Endothelial cell of umbilical vein (primary cell): Measurements from ENCODE around the gene PPFIBP2. TPM values are rescaled to one million over a fixed set of nuclear protein-coding genes. Genes with fewer than 3 reads are reported as not detected.

ENCODE experiments used
- BruUV-seq: library from RNA; stranded (reverse); fragments of 400-500 nt; replicated peaks from 2 replicates; lab custom pipeline; 2021; lab: Mats Ljungman, UMichigan
- CTCF ChIA-PET: fragments of 300-600, 350-600 bp; sonication (Branson Sonifier 250); formaldehyde crosslinking; loops from one replicate; lab custom pipeline; 2021; ENCODE audit warnings: antibody characterized with exemption, inconsistent platforms; lab: Charles Lee
- POLR2A ChIA-PET: fragments of 300-600, 350-600 bp; sonication (Branson Sonifier 250); formaldehyde crosslinking; loops from one replicate; lab custom pipeline; 2021; ENCODE audit warnings: antibody characterized with exemption, inconsistent platforms; lab: Charles Lee
- DNase-seq: peaks from one replicate; pipeline ENCODE4 v3.0.0-alpha.2; 2011; ENCODE audit warnings: low read depth, low spot score
- FAIRE-seq: peaks from 2 replicates; lab custom pipeline; 2011; peaks lifted over from hg19 to GRCh38; lab: Jason Lieb, UNC
- H2AFZ ChIP-seq: 2 replicates; pipeline ENCODE4 v1.6.0; 2012; ENCODE audit warnings: low read depth, low read length, control low read depth, inconsistent platforms
- H3K27ac ChIP-seq: 2 replicates; pipeline ENCODE4 v1.5.1; 2011; ENCODE audit warnings: low read depth, mild to moderate bottlenecking, control low read depth, low read length, moderate library complexity; ENCODE audit not compliant: insufficient read depth
- H3K27me3 ChIP-seq, 2 experiments: 2 replicates each; pipeline versions ENCODE4 v1.6.0 to v1.6.1; 2011; ENCODE audit warnings: low read length in 2 of 2, mixed read lengths in 1 of 2; ENCODE audit not compliant: control insufficient read depth in 2 of 2, insufficient read depth in 2 of 2
- H3K36me3 ChIP-seq, 2 experiments: 2 replicates in 1 of 2; 3 replicates in 1 of 2; pipeline ENCODE4 v1.5.1; 2011; ENCODE audit warnings: low read length in 2 of 2, mild to moderate bottlenecking in 1 of 2, moderate library complexity in 1 of 2; ENCODE audit not compliant: control insufficient read depth in 2 of 2, insufficient read depth in 2 of 2; ENCODE audit errors: extremely low read depth in 1 of 2
- H3K4me1 ChIP-seq: 3 replicates; pipeline ENCODE4 v1.5.1; 2011; ENCODE audit warnings: mild to moderate bottlenecking, low read length; ENCODE audit not compliant: control insufficient read depth, insufficient read depth; ENCODE audit errors: extremely low read depth
- H3K4me2 ChIP-seq: 2 replicates; pipeline ENCODE4 v1.6.1; 2011; ENCODE audit warnings: low read length, control low read depth, mixed read lengths; ENCODE audit not compliant: insufficient read depth
- H3K4me3 ChIP-seq, 3 experiments: fragments of 200-600 bp in 1 of 3; sonication (generic), shearing (Covaris generic) in 1 of 3; replicated peaks in 1 of 3; 2 replicates each; pipeline ENCODE4 v1.5.1; 2011 to 2016; ENCODE audit warnings: control low read depth in 3 of 3, low read length in 3 of 3, mild to moderate bottlenecking in 2 of 3, inconsistent platforms in 1 of 3, low read depth in 1 of 3, moderate library complexity in 1 of 3; ENCODE audit not compliant: insufficient read depth in 1 of 3
- H3K79me2 ChIP-seq: 2 replicates; pipeline ENCODE4 v1.6.0; 2012; ENCODE audit warnings: low read length, inconsistent platforms; ENCODE audit not compliant: control insufficient read depth, insufficient read depth
- H3K9ac ChIP-seq: replicated peaks from 2 replicates; pipeline ENCODE3; 2011; ENCODE audit warnings: low read length, control low read depth; ENCODE audit not compliant: insufficient read depth; ENCODE audit errors: extremely low read depth
- H3K9me1 ChIP-seq: replicated peaks from 3 replicates; pipeline ENCODE4 v1.6.0; 2011; ENCODE audit warnings: mild to moderate bottlenecking, low read length; ENCODE audit not compliant: control insufficient read depth, insufficient read depth; ENCODE audit errors: extremely low read depth
- H3K9me3 ChIP-seq: replicated peaks from 2 replicates; pipeline ENCODE4 v1.5.1; 2012; ENCODE audit warnings: low read length, inconsistent platforms; ENCODE audit not compliant: control insufficient read depth, insufficient read depth
- H4K20me1 ChIP-seq: replicated peaks from 2 replicates; pipeline ENCODE3; 2011; ENCODE audit warnings: mild to moderate bottlenecking, low read length; ENCODE audit not compliant: control insufficient read depth, insufficient read depth; ENCODE audit errors: extremely low read depth
- CTCF ChIP-seq, 2 donors: IDR thresholded peaks; 1 replicate in 1 of 2; 2 replicates in 1 of 2; pipeline ENCODE4 v1.5.1; 2011; ENCODE audit warnings: low read length in 2 of 2, mild to moderate bottlenecking in 2 of 2, moderate library complexity in 2 of 2, control low read depth in 1 of 2, inconsistent platforms in 1 of 2, low read depth in 1 of 2; ENCODE audit not compliant: insufficient read depth in 1 of 2; ENCODE audit errors: extremely low read depth in 1 of 2
- EZH2 ChIP-seq: IDR thresholded peaks from 2 replicates; pipeline ENCODE4 v1.6.1; 2012; ENCODE audit warnings: borderline replicate concordance, low read depth, mild to moderate bottlenecking, moderate library complexity, low read length, inconsistent platforms; ENCODE audit not compliant: severe bottlenecking
- FOS ChIP-seq: IDR thresholded peaks from 2 replicates; pipeline ENCODE4 v1.6.1; 2011; ENCODE audit warnings: mild to moderate bottlenecking, low read length, moderate library complexity, borderline replicate concordance; ENCODE audit not compliant: insufficient read depth
- GATA2 ChIP-seq: IDR thresholded peaks from 2 replicates; pipeline ENCODE4 v1.7.0; 2011; ENCODE audit warnings: low read depth, mild to moderate bottlenecking, moderate library complexity, mixed read lengths, low read length; ENCODE audit not compliant: insufficient read length, insufficient read depth
- JUN ChIP-seq: IDR thresholded peaks from 2 replicates; pipeline ENCODE4 v1.6.1; 2011; ENCODE audit warnings: borderline replicate concordance, low read depth; ENCODE audit not compliant: insufficient read length, insufficient read depth
- MAX ChIP-seq: IDR thresholded peaks from 2 replicates; pipeline ENCODE4 v1.6.1; 2011; ENCODE audit not compliant: insufficient read depth, insufficient read length
- MYC ChIP-seq: IDR thresholded peaks from one replicate; pipeline ENCODE4 v1.6.1; 2011; ENCODE audit warnings: mild to moderate bottlenecking, low read depth, low read length
- POLR2A ChIP-seq: IDR thresholded peaks from 2 replicates; pipeline ENCODE4 v1.6.1; 2012; ENCODE audit warnings: low read depth, mild to moderate bottlenecking, control low read depth, low read length
- POLR2AphosphoS5 ChIP-seq: IDR thresholded peaks from 2 replicates; pipeline ENCODE4 v1.6.1; 2012; ENCODE audit warnings: low read depth, mild to moderate bottlenecking, control low read depth, low read length, moderate library complexity; ENCODE audit not compliant: insufficient read depth
- dilution Hi-C: fragments of 300-500 bp; cut with MboI; formaldehyde crosslinking; loops from one replicate; pipeline ENCODE4 v1.15.0; 2019; ENCODE audit warnings: low sequenced_read_pairs; ENCODE audit not compliant: extremely low pct_ligation_motif_present
- intact Hi-C: fragments of 100-400 bp; cut with micrococcal nuclease; formaldehyde crosslinking; loops from one replicate; pipeline ENCODE4 v1.10.0; 2022
- polyA plus RNA-seq, 4 experiments: library from polyadenylated mRNA; depleted of rRNA in 3 of 4; stranded (reverse) in 3 of 4; unstranded in 1 of 4; fragments of >200 nt; gene quantifications; 2 replicates each; pipeline versions ENCODE4 v1.2.1 to v1.2.3, GENCODE V29; 2011 to 2012; ENCODE audit warnings: missing spikeins in 1 of 4
- total RNA-seq: library from RNA; stranded (reverse); gene quantifications from 2 replicates; pipeline ENCODE4 v1.2.3, GENCODE V29; 2021

PPFIBP2 gene
- total and polyA plus RNA-seq, 2 donors (not counting 3 experiments of a cell fraction or from before 2014, with no cell fraction given): 1.3 to 4.0 TPM

GRCh38 chr11:7655253-7656217 lies 141.7 kb downstream of the PPFIBP2 start:
- dilution Hi-C loops: no loop called here
- Histone ChIP-seq H3K4me3 (no peak overlapping the region), H3K27me3 (no peaks in the 10 kb centered on the region), H3K9ac (no peak overlapping the region), H3K9me1 (no peaks in the 10 kb centered on the region), H4K20me1 (no peaks in the 10 kb centered on the region), H2AFZ (no peak overlapping the region), H3K79me2 (no peaks in the 10 kb centered on the region), H3K4me2 (no peak overlapping the region), H3K36me3 (no peaks in the 10 kb centered on the region), H3K27ac (no peak overlapping the region), H3K9me3 (no peaks in the 10 kb centered on the region), H3K4me1 (no peaks in the 10 kb centered on the region)
- TF ChIP-seq MAX: no peak
- no peak for TF ChIP-seq POLR2A
- no peak for TF ChIP-seq JUN
- no peak for TF ChIP-seq POLR2AphosphoS5
- TF ChIP-seq EZH2: no peak
- TF ChIP-seq GATA2: no peak
- TF ChIP-seq FOS: no peak
- TF ChIP-seq CTCF (IDR thresholded peaks at IDR 0.05; ENCODE audit: extremely low read depth in 1 of 2, insufficient read depth in 1 of 2, low read depth in 1 of 2, low read length in 2 of 2): no peak
- TF ChIP-seq MYC: no peak
- no TSS peak for BruUV-seq
- intact Hi-C loops: loop anchor here (2.0 kb wide), 1 partner anchor 213 kb away; no protein-coding TSS in a partner anchor
- FAIRE-seq: no peak
- DNase-seq: no peak
- ChIA-PET POLR2A (no interaction called here), CTCF (interaction anchor here (1.2 to 10.0 kb wide), 8 partner anchors 11 to 143 kb away, joined by 3 to 766 read pairs (median 16); partner anchors contain the start of gene PPFIBP2)
